GM12801 (cell line): ENCODE measurements around the gene SETBP1.

Source experiments
- TF ChIP-seq, protein P1 (sequence below): IDR thresholded peaks from one replicate; pipeline ENCODE4 v1.5.1; 2011; ENCODE audit warnings: control low read depth; ENCODE audit not compliant: insufficient read length; ENCODE audit errors: extremely low read depth

SETBP1 gene

DNA sequence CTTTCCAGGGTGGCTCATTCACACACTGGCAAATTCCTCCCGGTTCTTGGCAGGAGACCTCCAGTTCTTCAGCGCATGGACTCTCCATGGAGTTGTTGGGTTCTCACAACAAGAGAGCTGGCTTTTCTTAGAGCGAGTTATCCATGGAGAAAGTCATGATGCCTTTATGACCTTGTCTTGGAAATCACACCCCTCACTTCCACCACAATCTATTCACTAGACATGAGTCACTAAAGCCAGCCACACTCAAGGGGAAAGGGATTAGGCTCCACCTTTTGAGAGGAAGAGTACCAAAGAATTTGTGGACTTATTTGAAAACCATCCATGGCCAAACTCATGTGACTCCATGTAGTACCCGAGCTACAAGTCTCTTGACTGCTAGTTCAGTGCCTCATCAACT lies 160.5 kb downstream of the SETBP1 start:
- TF ChIP-seq, protein P1, sequence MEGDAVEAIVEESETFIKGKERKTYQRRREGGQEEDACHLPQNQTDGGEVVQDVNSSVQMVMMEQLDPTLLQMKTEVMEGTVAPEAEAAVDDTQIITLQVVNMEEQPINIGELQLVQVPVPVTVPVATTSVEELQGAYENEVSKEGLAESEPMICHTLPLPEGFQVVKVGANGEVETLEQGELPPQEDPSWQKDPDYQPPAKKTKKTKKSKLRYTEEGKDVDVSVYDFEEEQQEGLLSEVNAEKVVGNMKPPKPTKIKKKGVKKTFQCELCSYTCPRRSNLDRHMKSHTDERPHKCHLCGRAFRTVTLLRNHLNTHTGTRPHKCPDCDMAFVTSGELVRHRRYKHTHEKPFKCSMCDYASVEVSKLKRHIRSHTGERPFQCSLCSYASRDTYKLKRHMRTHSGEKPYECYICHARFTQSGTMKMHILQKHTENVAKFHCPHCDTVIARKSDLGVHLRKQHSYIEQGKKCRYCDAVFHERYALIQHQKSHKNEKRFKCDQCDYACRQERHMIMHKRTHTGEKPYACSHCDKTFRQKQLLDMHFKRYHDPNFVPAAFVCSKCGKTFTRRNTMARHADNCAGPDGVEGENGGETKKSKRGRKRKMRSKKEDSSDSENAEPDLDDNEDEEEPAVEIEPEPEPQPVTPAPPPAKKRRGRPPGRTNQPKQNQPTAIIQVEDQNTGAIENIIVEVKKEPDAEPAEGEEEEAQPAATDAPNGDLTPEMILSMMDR = no peak

- TF ChIP-seq, protein P1 = no peak
Measured at GRCh38 chr18:44841752-44842587, 161.3 kb downstream of the SETBP1 start.

GRCh38 chr18:44842588-44843412 lies 162.1 kb downstream of the SETBP1 start:
- TF ChIP-seq, protein P1 = no peak

DNA sequence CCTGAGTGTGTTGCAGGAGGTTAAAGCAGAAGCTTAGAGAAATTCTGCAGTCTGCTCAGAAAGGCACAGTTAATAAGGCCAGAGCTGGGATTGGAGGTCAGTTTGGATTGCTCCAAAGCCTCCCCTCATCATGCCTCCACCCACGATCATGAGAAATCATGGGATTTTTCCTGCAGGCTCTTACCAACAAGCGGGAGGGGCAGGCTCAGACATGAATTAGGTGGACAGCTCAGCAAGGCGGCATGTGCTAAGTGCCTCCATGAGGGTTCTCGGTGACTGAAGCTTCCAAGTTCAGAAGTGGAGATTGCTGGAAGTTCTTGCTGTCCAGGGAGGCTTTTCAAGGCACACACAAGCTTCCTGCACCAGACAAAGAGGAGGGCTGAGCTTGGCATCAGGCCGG lies 163.8 kb downstream of the SETBP1 start:
- TF ChIP-seq, protein P1 = no peak

DNA sequence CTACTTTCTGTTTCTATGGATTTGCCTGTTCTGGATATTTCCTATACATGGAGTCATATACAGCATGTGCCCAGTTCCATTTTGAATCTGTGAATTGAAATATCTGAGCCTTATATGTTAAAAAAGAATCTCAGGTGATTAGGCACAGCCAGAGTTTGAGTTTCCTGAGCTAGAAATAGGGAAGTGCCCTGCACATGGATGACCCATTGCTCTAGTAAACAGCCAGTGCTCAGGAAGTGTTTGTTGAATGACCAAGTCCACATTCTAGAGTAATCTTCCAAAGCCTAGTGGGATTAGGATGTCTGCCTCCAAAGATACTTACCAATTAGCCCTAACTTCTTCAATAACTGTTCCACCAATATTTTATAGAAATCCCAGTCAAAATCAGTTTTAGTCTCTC lies 165.8 kb downstream of the SETBP1 start:
- TF ChIP-seq, protein P1 = no peak

DNA sequence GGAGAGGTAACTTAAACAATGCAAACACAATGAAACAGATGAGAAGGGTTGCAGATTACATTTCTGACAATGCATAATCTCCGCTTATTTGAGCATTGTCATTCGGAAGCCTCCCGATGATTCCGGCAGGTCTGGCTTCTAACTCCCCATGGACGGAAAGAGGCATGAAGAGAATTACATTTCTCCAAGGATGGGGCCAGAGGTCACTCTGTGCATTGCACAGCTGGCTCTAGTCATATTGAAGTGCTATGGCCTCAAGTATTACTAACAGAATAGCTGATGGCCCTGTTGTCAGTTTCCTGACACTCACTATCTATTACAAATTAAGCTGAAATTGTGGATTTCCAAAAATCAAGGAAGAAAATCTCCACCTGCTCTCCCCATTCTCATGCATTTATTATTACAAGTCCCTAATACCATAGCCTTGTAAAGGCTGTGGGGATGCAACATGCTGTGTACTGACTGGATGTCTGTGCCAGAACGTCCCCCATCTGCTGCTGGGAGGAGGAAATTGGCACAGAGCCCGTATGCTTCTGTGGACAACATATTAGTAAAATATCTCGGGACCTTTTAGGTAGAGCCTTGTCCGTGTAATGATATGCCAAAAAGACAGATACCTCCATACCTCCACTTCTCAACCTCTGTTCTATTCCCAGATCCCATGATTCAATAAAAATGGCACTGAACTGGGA lies 168.1 kb downstream of the SETBP1 start:
- TF ChIP-seq, protein P1 = no peak

DNA sequence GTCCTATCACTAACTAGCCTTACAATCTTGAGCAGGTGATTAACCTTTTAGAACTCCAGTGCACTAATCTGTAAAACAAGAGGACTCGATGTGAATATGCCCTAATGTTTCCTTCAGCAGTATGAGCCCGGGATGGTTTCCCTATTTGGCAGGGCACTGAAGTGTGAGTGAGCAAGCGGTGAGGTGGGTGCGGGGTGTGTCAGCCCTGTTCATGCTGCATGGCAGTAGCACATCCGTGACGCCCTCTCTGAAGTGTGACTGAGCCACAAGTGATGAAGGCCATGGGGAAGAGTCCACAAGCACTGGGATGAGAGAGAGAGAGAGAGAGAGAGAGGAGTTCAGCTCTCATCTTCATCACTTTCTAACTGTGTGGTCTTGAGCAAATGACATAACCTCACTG lies 168.7 kb downstream of the SETBP1 start:
- TF ChIP-seq, protein P1 = no peak
